HEK293 (cell line): Measurements from ENCODE around the gene TANC1.
A peak's percentile ranks its signal among the peaks of the same experiment; 100 is the strongest.

ENCODE experiments used
- CTCF ChIA-PET: fragments of 350-600 bp; formaldehyde crosslinking; extraction: SDS; loops from one replicate; lab custom pipeline; 2021; ENCODE audit warnings: antibody characterized with exemption; lab: Yijun Ruan, JAX
- POLR2A ChIA-PET: fragments of 300-600 bp; formaldehyde crosslinking; extraction: SDS; loops from one replicate; lab custom pipeline; 2020; ENCODE audit warnings: antibody characterized with exemption, inconsistent platforms; lab: Yijun Ruan, JAX
- H3K27ac ChIP-seq: fragments of 200-500 bp; sonication (Bioruptor generic); 2 replicates; pipeline ENCODE4 v1.5.1; 2014; ENCODE audit warnings: low read depth, low read length, control low read depth, inconsistent platforms; ENCODE audit errors: extremely low read depth
- H3K36me3 ChIP-seq, 2 experiments: fragments of 200-500 bp in 1 of 2; sonication (Bioruptor generic) in 1 of 2; 1 replicate in 1 of 2; 2 replicates in 1 of 2; pipeline ENCODE4 v1.5.1; 2014 to 2017; ENCODE audit warnings: inconsistent platforms in 2 of 2, low read length in 2 of 2; ENCODE audit not compliant: control insufficient read depth in 2 of 2, insufficient read depth in 1 of 2
- H3K4me1 ChIP-seq: fragments of 200-500 bp; sonication (Bioruptor generic); 2 replicates; pipeline ENCODE4 v1.5.1; 2014; ENCODE audit warnings: mild to moderate bottlenecking, low read length, inconsistent platforms; ENCODE audit not compliant: control insufficient read depth, insufficient read depth
- H3K4me3 ChIP-seq: 2 replicates; pipeline ENCODE4 v1.5.1; 2011; ENCODE audit warnings: low read depth, mild to moderate bottlenecking, control low read depth, low read length, moderate library complexity
- H3K9me3 ChIP-seq: fragments of 200-500 bp; sonication (Bioruptor generic); 2 replicates; pipeline ENCODE4 v1.5.1; 2014; ENCODE audit warnings: low read depth, low read length, inconsistent platforms; ENCODE audit not compliant: control insufficient read depth, insufficient read depth
- EGR2 ChIP-seq: fragments of 450-650 bp; formaldehyde crosslinking; IDR thresholded peaks from 2 replicates; pipeline ENCODE4 v1.5.1; 2016; ENCODE audit warnings: low read depth, missing biosample characterization, missing genetic modification characterization
- HIC1 ChIP-seq: fragments of 450-650 bp; formaldehyde crosslinking; IDR thresholded peaks from 2 replicates; pipeline ENCODE4 v1.5.1; 2016; ENCODE audit warnings: missing biosample characterization, missing genetic modification characterization
- HOXA7 ChIP-seq: sonication (generic); formaldehyde crosslinking; IDR thresholded peaks from 2 replicates; pipeline ENCODE4 v1.8.1; 2022; ENCODE audit warnings: missing genetic modification reagents, borderline replicate concordance
- OSR2 ChIP-seq: fragments of 450-650 bp; formaldehyde crosslinking; IDR thresholded peaks from 2 replicates; pipeline ENCODE4 v1.5.1; 2016; ENCODE audit warnings: missing biosample characterization, missing genetic modification characterization
- PRDM2 ChIP-seq: fragments of 450-650 bp; formaldehyde crosslinking; IDR thresholded peaks from 2 replicates; pipeline ENCODE4 v1.5.1; 2016; ENCODE audit warnings: missing biosample characterization, missing genetic modification characterization, borderline replicate concordance
- PRDM6 ChIP-seq: fragments of 450-650 bp; formaldehyde crosslinking; IDR thresholded peaks from 2 replicates; pipeline ENCODE4 v1.5.1; 2017; ENCODE audit warnings: missing biosample characterization, missing genetic modification characterization
- REST ChIP-seq: fragments of 450-650 bp; formaldehyde crosslinking; IDR thresholded peaks from 2 replicates; pipeline ENCODE4 v1.5.1; 2016; ENCODE audit warnings: missing biosample characterization, missing genetic modification characterization
- SALL2 ChIP-seq: fragments of 450-650 bp; formaldehyde crosslinking; IDR thresholded peaks from 2 replicates; pipeline ENCODE4 v1.5.0; 2017; ENCODE audit warnings: missing biosample characterization, mild to moderate bottlenecking, missing genetic modification characterization, borderline replicate concordance
- SCRT1 ChIP-seq: fragments of 450-650 bp; formaldehyde crosslinking; IDR thresholded peaks from 2 replicates; pipeline ENCODE4 v1.5.1; 2016; ENCODE audit warnings: missing biosample characterization, missing genetic modification characterization, borderline replicate concordance
- SCRT2 ChIP-seq: fragments of 450-650 bp; formaldehyde crosslinking; IDR thresholded peaks from 2 replicates; pipeline ENCODE4 v1.5.1; 2016; ENCODE audit warnings: missing biosample characterization, missing genetic modification characterization
- SP7 ChIP-seq: fragments of 450-650 bp; formaldehyde crosslinking; IDR thresholded peaks from 2 replicates; pipeline ENCODE4 v1.5.1; 2016; ENCODE audit warnings: missing biosample characterization, missing genetic modification characterization
- TCF7L2 ChIP-seq: IDR thresholded peaks from 2 replicates; pipeline ENCODE4 v1.6.1; 2011; ENCODE audit warnings: low read depth, mild to moderate bottlenecking, inconsistent platforms, low read length, moderate library complexity, borderline replicate concordance
- TRIM28 ChIP-seq: IDR thresholded peaks from 2 replicates; pipeline ENCODE4 v1.6.1; 2011; ENCODE audit warnings: low read length, control low read depth, borderline replicate concordance
- WT1 ChIP-seq: fragments of 450-650 bp; formaldehyde crosslinking; IDR thresholded peaks from 2 replicates; pipeline ENCODE4 v1.5.1; 2016; ENCODE audit warnings: missing biosample characterization, missing genetic modification characterization
- ZBTB6 ChIP-seq: fragments of 450-650 bp; formaldehyde crosslinking; IDR thresholded peaks from 2 replicates; pipeline ENCODE4 v1.5.1; 2017; ENCODE audit warnings: missing biosample characterization, missing genetic modification characterization
- ZEB2 ChIP-seq: fragments of 450-650 bp; formaldehyde crosslinking; IDR thresholded peaks from 2 replicates; pipeline ENCODE4 v1.5.1; 2016; ENCODE audit warnings: missing biosample characterization, missing genetic modification characterization
- ZIC2 ChIP-seq: fragments of 450-650 bp; formaldehyde crosslinking; IDR thresholded peaks from 2 replicates; pipeline ENCODE4 v1.5.1; 2016; ENCODE audit warnings: missing biosample characterization, missing genetic modification characterization
- ZNF146 ChIP-seq: fragments of 450-650 bp; formaldehyde crosslinking; IDR thresholded peaks from 2 replicates; pipeline ENCODE4 v1.5.1; 2016; ENCODE audit warnings: missing biosample characterization, missing genetic modification characterization
- ZNF23 ChIP-seq: fragments of 450-650 bp; formaldehyde crosslinking; IDR thresholded peaks from 2 replicates; pipeline ENCODE4 v1.5.1; 2016; ENCODE audit warnings: missing biosample characterization, missing genetic modification characterization, borderline replicate concordance
- ZNF324 ChIP-seq: fragments of 450-650 bp; formaldehyde crosslinking; IDR thresholded peaks from 2 replicates; pipeline ENCODE4 v1.5.1; 2016; ENCODE audit warnings: missing biosample characterization, missing genetic modification characterization
- ZNF600 ChIP-seq: fragments of 450-650 bp; formaldehyde crosslinking; IDR thresholded peaks from 2 replicates; pipeline ENCODE4 v1.5.1; 2016; ENCODE audit warnings: missing biosample characterization, missing genetic modification characterization

Gene TANC1

DNA sequence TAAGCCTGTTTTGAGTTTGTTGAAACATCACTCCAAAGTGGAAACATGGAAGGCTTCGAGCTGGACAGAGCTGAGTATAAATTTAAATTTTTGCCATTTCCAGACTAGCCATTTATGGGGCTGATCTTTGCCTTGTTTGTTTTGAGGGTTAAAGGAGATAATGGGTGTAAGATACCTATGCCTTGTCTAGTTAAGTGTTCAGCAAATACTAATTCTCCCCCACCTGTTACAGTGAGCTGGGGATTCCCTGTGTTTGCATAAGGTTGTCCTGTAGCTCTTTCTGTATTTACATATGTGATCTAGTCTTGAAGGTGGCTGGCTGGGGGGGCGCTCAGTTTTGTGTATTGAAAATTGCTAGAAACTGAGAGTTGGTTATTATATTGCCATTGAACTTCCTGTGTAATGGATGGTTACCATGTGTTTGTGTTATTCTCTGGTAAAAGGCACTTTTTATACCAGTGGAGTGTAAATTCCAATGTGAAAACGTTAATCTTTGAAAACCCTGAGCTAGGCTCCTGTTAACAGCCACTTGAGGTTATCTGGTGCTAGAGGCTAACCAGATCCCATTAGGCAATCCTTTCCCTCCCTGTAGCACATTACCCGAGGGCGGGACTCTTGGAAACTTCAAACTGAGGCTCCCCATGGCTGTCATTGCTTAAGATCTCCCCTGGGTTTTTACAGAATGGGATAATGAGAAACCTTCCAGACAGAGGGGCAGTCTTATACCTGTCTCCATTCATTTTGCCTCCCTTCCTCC lies 26.7 kb downstream of the TANC1 start:
- POLR2A ChIA-PET: interaction anchor here (0.6 to 1.1 kb wide), 3 partner anchors 10 to 41 kb away, joined by 3 to 4 read pairs (median 3); no protein-coding TSS in a partner anchor
- Histone ChIP-seq H3K4me3 (no peak overlapping the region), H3K27ac (no peak overlapping the region), H3K4me1 (peaks cover 46% of the 10 kb centered on the region), H3K9me3 (no peaks in the 10 kb centered on the region), H3K36me3 (no peaks in the 10 kb centered on the region; a peak in 1 of 3 replicates)
- TF ChIP-seq TCF7L2 (no peak; the same call in 1 of the 2 replicates), ZNF146 (tag by site-specific recombination) (no peak), SCRT1 (tag by site-specific recombination) (0 out of 2 replicates have a peak, but pooled peaks have one; percentile 11), ZNF23 (tag by site-specific recombination) (no peak), ZEB2 (tag by site-specific recombination) (peak; percentile 48; the same call in 1 of the 2 replicates), ZBTB6 (tag by site-specific recombination) (peak; percentile 25; the same call in 1 of the 2 replicates), EGR2 (tag by site-specific recombination) (no peak), SP7 (tag by site-specific recombination) (peak; percentile 63; the same call in 1 of the 2 replicates), REST (tag by site-specific recombination) (no peak), OSR2 (tag by site-specific recombination) (peak; percentile 77), SALL2 (tag by site-specific recombination) (no peak), ZNF600 (tag by site-specific recombination) (no peak), ZIC2 (tag by site-specific recombination) (peak; percentile 71), PRDM2 (tag by site-specific recombination) (no peak), WT1 (tag by site-specific recombination) (peak; percentile 59; the same call in 1 of the 2 replicates), ZNF324 (tag by site-specific recombination) (no peak), SCRT2 (peak; percentile 74), PRDM6 (tag by site-specific recombination) (peak; percentile 92), HIC1 (tag by site-specific recombination) (no peak), TRIM28 (peak; percentile 93; the same call in 1 of the 2 replicates), HOXA7 (CRISPR knock-in tag) (no peak)
- CTCF ChIA-PET: interaction anchor here (0.6 to 0.8 kb wide), 3 partner anchors 19 to 160 kb away, joined by 3 to 4 read pairs (median 3); no protein-coding TSS in a partner anchor
